Colon (tissue), 2 donors: Measurements from ENCODE around the gene KRT35.

Experiments
- FAIRE-seq: peaks from 2 replicates; lab custom pipeline; 2012; peaks lifted over from hg19 to GRCh38; lab: Jason Lieb, UNC
- donor health status: control.
- donor health status: control.

The KRT35 gene

GRCh38 chr17:41511716-41512115, 30.8 kb upstream of the KRT35 start:
- FAIRE-seq: no peak

GRCh38 chr17:41511116-41511515, 30.2 kb upstream of the KRT35 start:
- no peak for FAIRE-seq

- no peak for FAIRE-seq
Measured at GRCh38 chr17:41510251-41511065, 29.5 kb upstream of the KRT35 start.

GRCh38 chr17:41507315-41507880, 26.4 kb upstream of the KRT35 start:
- FAIRE-seq: no peak

- FAIRE-seq: no peak
Measured at GRCh38 chr17:41505809-41506767, 25.1 kb upstream of the KRT35 start.

GRCh38 chr17:41505007-41505808, 24.3 kb upstream of the KRT35 start, which contains the start of gene KRT13:
Gene KRT13 (minus strand): TSS chr17:41505612. CDS start chr17:41505550, 62 bp downstream.
- FAIRE-seq: no peak

GRCh38 chr17:41504246-41504977, 23.5 kb upstream of the KRT35 start:
- FAIRE-seq: no peak

- FAIRE-seq: no peak
Measured at GRCh38 chr17:41503202-41503601, 22.3 kb upstream of the KRT35 start.

GRCh38 chr17:41500131-41500911, 19.4 kb upstream of the KRT35 start:
- FAIRE-seq: no peak

- no peak for FAIRE-seq
Measured at GRCh38 chr17:41499714-41500113, 18.8 kb upstream of the KRT35 start.

- FAIRE-seq: no peak
Measured at GRCh38 chr17:41498276-41498675, 17.3 kb upstream of the KRT35 start.

GRCh38 chr17:41496803-41497484, 16.0 kb upstream of the KRT35 start:
- no peak for FAIRE-seq

- no peak for FAIRE-seq
Measured at GRCh38 chr17:41494524-41494923, 13.6 kb upstream of the KRT35 start.

GRCh38 chr17:41492771-41493170, 11.8 kb upstream of the KRT35 start:
- no peak for FAIRE-seq

GRCh38 chr17:41492351-41492750, 11.4 kb upstream of the KRT35 start:
- no peak for FAIRE-seq

- FAIRE-seq: no peak
Measured at GRCh38 chr17:41491476-41491875, 10.5 kb upstream of the KRT35 start.

- FAIRE-seq: no peak
Measured at GRCh38 chr17:41490000-41490990, 9.3 kb upstream of the KRT35 start.

- no peak for FAIRE-seq
Measured at GRCh38 chr17:41489531-41489930, 8.6 kb upstream of the KRT35 start, which contains the start of gene KRT36. Gene KRT36 (minus strand): TSS chr17:41489910. CDS start chr17:41489864, 46 bp downstream.
